AG08395 (cell line): Measurements from ENCODE around the gene SYDE2.
"Not testable (repeated sequence)": the region's sequence is repeated elsewhere in the genome, so short reads cannot be mapped to it uniquely, and the experiment has no call there.

ENCODE experiments used
- DNase-seq: peaks from one replicate; pipeline ENCODE4 v3.0.0; 2012; ENCODE audit warnings: mixed read lengths, low spot score

Gene SYDE2

DNA sequence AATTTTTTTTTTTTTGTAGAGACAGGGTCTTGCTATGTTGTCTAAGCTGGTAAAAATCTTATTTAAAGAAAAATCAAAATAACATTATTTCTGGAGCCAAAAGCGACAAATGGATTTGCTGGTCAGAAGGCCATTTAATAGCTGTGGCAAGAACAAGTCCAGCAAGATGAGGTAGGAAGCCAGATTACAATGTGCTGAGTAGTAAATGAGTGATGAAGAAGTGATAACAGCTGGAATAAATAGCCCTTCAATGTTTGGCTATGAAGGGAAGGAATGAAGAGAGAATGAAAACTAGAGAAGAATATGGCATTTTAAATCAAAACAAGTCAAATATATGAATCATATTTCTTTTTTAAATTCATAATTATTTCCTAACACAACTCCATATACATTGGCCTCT lies 34.5 kb downstream of the SYDE2 start:
- DNase-seq = no peak

DNA sequence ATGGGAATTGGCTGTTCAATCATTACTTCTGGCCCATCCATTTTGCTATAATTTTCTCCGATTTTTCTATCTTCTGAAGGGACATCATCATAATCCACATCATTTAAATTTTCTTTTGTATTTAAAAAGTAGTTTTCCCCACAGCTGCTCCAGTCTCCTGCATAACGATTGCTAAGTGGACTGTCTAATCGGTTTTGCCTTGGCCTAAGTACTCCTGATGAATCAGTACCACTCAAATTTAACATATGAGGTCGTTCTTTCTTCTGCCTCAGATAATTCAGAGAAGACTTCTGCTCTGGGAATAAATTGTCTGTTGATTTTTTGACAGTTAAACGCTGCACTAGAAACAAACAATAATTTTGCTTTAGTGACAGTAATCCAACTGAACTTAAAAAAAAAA lies 41.9 kb downstream of the SYDE2 start:
- no peak for DNase-seq

DNA sequence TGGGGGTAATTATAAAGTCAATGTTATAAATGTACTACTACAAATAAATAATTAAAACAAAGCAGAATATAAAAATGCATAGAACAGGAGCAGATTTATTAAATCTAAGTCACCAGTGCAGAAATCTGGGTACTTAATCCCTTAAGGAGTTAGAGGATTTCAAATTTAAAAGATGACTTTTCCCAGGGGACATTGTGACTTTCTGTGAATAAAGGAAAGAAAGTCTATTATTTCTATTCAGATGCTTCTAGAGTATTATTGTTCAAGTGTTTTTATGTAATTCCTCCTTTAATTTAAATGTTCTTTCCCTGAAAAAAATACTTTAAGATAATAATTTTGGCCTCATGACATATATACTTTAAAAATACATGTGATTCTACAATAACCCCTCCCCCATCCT lies 43.4 kb downstream of the SYDE2 start:
- no peak for DNase-seq

DNA sequence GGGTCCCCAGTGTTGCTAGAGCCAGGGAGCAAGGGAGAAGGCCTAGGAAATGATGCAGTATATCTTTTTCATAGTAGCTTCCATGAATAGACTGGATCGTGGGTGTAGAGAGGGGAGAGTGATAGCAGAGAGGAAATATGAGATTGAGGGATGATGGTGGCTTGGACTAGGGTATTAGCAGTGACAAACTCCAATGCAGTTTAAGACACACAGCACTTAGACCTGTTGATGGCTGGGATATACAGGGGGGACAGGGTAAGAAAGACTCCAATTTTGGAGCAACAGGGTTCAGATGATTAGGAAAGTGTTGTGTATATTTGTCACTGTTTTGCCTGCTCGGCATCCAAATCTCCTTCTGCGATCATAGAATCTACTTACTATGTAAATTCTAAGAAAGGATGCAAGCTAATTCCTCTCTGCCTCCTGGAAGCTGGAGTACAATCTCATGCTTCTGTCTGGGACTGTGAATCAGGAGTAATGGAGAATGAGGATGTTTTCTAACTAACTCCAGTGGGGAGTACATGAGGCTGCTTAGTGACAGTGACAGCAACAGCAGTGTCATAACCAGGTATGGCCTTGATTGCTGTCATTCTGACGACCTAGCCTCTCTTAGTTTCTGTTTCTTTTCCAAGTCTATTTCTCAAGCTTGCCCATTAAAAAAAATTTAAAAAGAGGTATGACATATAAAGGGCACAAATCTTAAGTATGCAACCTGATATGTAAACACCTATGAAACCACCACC lies 47.5 kb downstream of the SYDE2 start:
- no peak for DNase-seq

DNA sequence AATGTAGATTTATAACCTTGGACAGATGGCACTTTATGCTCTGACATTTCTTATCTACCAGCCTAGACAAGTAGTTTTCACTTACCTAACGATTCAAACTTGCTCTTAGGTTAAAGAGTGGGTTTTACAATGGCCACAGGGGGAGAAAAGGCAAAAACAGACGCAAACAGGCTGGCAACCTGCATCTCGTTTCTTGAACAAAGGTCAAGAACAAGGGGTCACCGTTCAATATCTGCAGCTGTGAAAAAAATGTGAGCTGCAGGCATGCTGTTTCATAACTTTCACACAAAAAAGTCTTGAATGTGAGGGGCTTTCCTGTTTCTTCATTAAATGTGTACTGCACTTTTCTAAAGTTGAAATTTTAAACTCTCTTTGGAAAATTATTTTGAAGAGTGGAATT lies 49.4 kb downstream of the SYDE2 start:
- DNase-seq = no peak

DNA sequence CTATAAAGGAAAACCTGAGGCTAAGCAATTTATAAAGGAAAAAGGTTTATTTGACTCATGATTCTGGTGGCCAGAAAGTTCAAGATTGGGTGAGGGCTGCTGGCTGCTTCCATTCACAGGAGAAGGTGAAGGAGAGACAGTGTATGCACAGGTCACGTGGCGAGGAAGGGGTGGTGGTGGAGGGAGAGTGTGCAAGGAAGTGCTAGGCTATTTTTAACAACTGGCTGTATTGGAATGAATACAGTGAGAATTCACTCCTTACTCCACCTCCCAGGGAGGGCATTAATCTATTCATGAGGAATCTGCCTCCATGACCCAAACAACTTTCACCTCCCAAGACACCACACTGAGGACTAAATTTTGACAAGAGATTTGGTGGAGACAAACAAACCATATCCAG lies 51.0 kb downstream of the SYDE2 start:
- no peak for DNase-seq

DNA sequence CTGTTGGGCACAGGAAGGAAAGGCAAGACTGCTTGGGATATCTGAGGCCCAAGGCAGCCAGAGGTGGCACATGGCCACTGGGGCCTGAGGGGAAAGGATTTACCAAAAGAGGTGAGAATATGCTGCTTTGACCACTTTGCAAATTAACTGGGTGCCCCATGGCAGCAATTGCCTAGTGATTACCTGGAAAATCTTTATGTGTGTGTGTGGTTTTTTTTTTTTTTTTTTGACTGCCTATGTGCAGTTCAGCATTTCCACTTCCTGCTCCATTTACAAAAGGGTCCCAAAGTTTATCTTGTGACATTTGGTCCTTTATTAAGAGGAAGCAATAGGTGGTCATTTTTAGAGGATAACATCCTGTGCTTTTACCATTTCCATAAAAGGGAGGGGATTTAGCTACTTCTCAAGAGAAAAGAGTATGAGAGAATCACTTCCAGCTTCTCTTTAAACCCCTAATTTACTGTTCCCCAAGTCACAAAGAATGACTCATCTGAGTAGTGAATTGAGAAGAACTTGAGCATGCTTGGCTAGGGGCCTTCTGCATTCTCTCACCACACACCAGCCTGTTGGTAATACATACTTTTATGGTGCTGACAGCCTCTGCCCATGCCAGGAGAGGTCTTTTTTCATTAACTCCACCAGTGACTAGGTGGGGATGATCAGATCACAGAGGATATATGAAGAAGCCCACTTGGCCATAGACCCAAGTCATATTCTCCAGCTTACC lies 52.1 kb downstream of the SYDE2 start:
- DNase-seq = peak; percentile 53

DNA sequence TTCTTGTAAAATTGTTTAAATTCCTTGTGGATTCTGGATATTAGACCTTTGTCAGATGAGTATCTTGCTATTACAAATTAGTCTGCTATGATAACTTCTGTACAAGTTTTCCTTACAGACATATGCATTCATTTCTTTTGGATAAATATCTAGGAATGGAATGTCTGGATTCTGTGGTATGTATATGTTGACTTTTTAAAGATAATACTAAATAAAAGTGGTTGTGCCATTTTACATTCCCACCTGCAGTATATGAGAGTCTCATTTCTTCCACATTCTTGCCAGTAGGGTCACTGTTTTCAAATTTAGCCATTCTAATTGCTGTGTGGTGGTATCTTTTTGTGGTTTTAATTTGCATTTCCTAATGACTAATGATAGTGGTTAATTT lies 53.9 kb downstream of the SYDE2 start:
- no peak for DNase-seq

DNA sequence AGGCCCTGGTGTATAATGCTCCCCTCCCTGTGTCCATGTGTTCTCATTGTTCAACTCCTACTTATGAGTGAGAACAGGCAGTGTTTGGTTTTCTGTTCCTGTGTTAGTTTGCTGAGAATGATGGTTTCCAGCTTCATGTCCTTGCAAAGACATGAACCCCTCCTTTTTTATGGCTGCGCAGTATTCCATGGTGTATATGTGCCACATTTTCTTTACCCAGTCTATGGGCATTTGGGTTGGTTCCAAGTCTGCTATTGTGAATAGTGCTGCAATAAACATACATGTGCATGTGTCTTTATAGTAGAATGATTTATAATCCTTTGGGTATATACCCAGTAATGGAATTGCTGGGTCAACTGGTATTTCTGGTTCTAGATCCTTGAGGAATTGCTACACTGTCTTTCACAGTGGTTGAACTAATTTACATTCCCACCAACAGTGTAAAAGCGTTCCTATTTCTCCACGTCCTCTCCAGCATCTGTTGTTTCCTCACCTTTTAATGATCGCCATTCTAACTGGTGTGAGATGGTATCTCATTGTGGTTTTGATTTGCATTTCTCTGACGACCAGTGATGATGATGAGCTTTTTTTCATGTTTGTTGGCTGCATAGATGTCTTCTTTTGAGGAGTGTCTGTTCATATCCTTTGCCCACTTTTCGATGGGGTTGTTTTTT lies 54.4 kb downstream of the SYDE2 start:
- DNase-seq = not testable (repeated sequence)

DNA sequence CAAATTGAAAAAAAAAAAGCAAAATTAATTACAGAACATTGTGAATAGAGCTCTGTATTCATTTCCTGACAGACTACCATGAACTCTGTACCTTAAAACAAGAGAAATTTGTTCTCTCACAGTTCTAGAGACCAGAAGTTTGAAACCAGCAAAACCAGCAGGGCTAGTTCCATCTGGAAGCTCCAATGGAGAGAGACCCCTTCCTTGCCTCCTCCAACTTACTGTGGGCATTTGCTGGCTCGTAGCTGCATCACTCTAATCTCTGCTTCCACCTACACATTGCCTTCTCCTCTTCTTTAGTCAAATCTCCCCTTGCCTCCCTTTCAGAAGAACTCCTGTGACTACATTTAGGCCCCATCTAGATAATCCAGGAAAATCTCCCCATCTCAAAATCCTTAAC lies 56.5 kb downstream of the SYDE2 start:
- no peak for DNase-seq

DNA sequence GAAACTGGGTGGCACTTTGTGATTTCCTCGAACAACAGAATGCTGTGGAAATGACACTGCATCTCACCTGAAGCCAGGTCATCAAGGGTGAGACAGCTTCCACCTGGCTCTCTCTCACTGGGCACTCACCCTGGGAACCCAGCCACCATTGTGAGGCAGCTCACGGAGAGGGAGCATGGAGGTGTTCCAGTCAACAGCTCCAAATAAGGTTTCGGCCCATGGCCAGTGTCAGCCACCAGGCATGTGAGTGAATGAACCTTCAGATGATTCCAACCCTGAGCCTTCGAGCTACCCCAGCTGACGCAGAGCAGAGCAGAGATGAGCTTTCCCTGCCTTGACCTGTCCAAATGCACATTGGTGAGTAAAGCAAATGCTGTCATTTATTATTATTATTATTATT lies 58.1 kb downstream of the SYDE2 start:
- DNase-seq = no peak

DNA sequence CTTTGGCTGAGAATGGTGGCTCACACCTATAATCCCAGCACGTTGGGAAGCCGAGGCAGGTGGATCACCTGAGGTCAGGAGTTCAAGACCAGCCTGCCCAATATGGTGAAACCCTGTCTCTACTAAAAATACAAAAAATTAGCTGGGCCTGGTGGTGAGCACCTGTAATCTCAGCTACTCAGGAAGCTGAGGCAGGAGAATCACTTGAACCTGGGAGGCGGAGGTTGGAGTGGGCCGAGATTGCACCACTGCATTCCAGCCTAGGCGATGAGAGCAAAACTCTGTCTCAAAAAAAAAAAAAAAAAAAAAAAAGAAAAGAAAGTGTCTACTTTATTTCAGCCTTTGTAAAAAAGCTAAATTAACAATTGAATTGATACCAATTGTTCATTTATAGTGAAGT lies 62.4 kb downstream of the SYDE2 start:
- not testable (repeated sequence) for DNase-seq

DNA sequence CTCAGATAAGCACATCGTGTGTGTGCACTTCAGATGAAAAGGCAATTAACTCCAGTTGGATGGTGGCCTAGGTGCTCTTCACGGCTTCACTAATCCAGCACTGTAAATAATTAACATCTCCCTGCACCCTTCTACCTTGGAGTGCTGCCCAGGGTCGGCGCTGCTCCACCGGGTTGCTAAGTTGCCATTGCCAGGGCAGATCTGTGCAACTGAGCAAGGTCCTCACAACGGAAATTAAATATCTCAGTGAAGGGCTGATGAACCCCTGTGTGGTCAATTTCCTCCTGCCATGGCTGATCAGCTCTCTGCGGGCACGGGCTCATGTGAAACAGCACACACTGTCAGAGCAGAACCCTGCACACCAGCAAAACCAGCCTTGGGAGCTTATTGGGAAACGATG lies 63.2 kb downstream of the SYDE2 start:
- DNase-seq = no peak

DNA sequence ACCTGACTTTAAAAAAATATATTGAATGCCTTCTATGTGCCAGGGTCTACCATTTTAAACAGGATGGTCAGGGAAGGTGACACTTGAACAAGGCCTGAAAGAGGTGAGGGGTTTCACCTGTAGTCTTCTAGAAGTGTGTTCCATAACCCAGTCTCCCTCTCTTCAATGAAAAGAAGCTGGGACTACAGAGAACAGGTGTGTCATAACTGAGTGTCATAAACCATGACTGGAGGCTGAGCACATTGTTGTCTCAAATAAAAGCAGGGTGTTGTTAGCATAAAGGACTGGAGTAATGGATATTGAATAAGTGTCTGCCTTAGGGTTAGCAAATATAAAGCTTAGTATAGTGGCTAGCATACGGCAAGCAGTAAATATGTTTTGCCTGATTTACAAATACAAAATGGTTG lies 65.4 kb downstream of the SYDE2 start:
- no peak for DNase-seq

DNA sequence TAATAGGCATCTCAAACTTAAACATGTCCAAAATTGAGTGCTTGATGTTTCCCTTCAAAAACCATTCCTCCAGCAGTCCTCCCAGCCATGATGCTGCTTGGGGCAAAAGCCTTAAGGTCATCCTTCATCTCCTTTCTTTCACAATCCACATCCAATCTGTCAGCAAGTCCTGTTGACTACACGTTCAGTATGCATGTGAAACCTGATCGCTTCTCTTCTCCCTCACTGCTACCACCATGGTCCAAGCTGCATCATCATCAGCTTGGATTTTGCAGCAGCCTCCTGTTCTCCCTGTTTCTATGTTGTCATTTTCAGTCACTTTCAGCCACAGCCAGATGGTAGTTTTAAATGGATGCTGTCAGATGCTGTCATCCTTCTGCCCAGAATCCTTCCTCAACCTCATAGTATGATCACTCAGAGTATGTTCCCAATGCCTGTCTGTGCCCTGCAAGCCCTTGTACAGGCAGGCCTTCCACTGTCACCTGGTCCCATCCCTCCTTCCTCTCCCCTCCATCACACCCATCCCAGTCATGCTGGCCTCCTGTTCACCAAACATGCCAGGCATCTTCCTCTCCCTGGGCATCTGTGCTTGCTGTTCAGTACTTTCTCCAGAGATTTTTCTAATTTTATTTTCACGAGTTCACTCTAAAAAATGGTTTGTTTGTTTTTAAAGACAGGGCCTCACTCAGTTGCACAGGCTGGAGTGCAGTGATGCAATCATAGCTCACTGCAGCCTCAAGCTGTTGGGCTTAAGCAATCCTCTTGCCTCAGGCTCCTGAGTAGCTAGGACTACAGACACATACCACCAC lies 66.0 kb downstream of the SYDE2 start:
- DNase-seq = no peak

DNA sequence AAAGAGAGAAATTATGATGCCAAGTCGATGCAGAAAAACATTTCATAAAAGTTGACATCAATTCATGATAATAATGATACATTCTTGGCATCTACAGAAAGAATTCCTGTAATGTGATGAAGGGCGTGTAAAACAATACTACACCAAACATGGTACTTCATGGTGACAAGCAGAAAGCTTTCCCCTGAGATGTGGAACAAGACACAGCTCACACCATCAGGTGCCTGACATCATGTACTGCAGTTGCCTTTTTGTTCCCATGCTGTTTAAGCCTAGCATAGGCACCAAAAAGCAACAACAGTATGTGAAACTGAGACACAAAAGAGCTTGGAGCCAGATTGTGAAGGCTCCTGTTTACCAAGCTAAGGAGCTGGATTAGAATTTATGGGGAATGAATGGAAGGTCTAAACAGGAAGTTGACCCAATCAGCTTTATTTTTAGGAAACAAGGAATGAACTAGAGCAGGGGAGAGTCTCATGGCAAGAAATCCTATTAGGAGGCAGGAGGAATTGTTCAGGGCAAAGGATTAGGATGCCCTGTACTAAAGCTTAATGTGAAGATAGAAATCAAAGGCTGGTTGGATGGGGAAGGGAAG lies 67.2 kb downstream of the SYDE2 start:
- DNase-seq = no peak

DNA sequence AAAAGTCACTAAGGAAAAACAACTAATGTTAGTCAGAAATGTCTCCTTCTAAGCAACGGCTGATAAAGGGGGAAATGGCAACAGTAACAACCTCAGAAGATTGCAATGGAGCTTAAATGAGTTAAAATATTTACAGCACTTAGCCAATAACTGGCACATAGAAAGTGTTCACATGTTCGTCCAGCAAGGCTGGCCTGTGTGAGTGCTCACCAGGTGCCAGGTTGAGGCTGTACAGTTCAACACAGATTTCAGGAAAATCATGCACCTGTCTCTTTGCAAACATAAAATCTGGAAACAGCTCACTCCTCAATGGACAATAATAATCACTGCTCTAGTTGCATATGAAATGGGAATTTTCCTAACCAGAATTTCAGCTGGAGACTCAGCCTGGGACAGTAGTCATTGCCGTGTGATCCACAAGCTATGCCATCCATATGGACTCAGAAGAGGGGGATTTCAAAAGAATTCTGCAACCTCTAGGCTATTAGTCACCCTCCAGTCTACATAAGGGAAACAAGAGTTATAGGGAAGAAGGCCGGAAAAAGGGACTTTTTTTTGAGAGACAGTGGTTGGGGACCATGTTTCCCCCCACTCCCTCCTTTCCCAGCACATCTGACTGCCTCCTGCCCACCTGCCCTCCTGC lies 68.6 kb downstream of the SYDE2 start:
- no peak for DNase-seq

DNA sequence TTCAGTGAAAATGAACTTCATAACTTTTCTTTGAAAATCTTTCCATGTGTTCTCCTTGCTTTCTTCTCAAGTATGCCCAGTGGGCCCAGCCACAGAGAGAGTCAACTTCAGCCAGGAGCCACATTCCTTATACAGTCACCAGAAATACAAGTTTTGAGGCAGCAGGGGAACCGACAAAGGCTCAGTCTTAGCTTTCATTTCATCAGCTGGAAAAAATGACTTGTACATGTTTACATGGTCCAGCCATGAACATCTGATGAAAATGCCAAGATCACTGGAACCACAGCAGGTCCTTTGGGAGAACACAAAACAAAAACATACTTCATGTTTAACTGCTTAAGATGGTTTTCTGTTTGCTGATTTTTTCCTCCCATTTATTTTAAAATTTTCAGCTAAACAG lies 72.5 kb downstream of the SYDE2 start:
- DNase-seq = peak; percentile 49

DNA sequence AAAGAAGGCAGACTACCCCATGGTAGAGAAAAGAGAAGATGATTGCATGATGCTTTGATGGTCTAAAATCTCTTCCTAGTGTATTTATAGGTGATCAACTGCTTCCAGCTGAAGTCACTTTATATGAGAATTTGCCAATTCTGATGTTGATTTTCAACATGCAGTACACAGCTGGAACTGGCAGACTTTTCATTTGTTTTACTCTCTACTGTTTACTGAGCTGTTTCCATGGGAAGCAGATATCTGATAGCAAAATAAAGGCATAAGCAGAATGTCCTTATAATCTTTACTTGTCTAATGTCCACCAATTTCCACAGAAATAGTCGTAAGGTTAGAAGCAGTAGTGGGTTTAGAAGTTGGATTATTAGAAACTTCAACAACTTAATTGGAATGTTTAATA lies 74.9 kb downstream of the SYDE2 start:
- DNase-seq = no peak

DNA sequence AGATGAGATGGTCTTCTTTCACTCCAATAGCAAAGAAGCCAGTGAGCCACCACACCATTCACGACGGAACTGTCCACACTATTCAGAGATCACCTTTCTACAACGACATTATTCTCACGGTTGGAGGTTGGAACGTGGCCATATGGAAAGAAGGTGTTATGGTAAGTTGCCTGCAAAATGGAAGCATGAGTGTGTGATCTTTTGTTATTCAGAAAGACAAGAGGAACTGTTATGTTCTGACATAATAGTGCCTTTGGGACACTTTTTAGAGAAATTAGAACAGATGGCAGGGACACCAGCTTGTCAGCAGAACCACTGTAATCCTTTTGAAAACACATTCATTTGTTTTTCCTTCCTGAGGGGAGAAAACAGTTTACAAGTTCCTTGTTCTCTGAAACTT lies 76.7 kb downstream of the SYDE2 start:
- no peak for DNase-seq

DNA sequence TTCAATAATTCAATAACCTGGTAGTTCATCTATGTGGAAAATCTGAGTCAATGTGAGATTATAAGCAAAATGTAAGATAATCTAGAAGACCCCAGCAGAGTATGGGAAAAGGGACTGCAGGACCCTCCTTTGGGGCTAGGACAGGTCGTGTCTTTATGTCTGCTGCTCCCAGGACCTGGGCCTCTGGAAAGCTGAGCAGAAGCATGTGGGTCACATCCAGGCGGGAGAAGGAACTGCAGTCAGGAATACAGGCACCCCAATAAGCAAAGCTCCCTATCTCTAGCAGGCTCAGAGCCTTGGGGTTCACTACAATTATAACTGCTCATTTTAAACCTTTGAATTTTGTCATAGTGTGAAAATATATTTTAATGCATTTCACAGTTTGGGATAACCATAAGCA lies 78.6 kb downstream of the SYDE2 start:
- no peak for DNase-seq

DNA sequence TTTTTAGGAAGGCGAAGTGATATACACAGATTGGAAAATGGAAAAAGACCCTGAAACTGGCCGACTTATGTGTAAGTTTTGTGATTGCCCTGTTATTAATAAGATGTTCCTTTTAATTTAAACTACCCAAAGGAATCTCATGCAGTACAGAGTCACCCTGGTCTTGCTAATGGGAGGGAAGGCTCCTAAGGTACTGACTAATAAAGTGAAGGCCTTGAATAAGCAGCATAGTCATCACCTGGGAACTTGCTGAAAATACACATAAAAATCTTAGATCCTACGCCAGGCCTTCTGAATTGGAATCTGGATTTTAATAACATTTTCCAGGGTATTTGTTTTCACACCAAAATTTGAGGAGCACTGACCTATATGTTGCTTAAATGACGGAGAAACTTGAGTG lies 79.1 kb downstream of the SYDE2 start:
- no peak for DNase-seq
